GM19468 (cell line): ENCODE measurements around the gene FBLN2.

Experiments used
- ATAC-seq: cut with Tn5 transposase; IDR thresholded peaks from one replicate; pipeline ENCODE4 v1.9.1; 2021; ENCODE audit warnings: mild to moderate bottlenecking, moderate library complexity, moderate number of reproducible peaks; ENCODE audit not compliant: unreplicated experiment; ENCODE audit errors: extremely low read depth

The FBLN2 gene

DNA sequence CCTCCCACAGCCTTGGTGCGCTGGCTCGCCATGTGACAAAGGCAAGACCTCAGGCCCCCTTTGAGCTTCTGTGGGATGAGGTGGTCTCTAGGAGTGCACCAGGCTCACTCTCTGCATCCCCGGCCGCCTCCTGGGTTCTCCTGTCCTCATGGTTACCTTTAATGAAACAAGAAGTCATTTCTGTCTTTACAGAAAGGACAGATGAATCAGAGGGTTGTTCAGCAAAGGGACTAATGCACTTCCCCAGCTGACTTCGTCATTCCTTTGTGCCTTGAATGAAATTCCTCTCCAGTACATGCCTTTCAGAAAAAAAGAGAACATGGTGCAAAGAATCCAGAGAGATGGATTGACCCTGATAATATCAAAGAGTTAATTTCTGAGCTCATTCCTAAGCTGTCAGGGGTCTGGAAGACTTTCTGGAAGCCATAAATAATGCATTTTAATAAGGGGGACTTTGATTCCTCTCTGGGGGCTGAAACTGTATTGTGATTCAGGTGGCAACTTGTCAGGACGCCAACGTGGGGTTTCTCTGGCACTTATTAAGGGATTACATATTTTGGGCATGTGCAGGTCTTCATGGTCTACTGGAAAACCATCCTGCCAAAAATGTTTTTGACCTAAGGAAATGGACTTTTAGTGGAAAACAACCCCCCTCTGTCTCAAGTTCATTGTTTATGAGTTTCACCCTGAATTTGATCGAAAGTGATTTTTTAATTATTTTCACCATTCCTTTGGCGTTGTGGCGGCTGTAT, 122.7 kb downstream of the FBLN2 start:
- no peak for ATAC-seq

DNA sequence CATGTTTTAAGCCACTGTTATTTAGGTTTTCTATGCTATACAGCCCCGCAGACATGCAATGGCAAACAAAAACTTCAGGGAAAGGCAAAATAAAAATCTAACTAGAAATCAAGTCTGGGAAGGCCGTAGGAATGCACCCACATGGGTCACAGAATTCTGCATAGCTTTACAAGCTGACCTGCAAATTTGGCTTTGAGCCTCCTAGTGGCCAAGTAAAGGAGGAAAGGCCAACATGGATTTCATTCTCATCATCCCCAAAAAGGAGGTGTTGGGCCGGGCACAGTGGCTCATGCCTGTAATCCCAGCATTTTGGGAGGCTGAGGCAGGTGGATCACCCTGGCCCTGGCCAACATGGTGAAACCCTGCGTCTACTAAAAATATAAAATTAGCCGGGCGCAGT, 124.3 kb downstream of the FBLN2 start:
- ATAC-seq, result no peak

DNA sequence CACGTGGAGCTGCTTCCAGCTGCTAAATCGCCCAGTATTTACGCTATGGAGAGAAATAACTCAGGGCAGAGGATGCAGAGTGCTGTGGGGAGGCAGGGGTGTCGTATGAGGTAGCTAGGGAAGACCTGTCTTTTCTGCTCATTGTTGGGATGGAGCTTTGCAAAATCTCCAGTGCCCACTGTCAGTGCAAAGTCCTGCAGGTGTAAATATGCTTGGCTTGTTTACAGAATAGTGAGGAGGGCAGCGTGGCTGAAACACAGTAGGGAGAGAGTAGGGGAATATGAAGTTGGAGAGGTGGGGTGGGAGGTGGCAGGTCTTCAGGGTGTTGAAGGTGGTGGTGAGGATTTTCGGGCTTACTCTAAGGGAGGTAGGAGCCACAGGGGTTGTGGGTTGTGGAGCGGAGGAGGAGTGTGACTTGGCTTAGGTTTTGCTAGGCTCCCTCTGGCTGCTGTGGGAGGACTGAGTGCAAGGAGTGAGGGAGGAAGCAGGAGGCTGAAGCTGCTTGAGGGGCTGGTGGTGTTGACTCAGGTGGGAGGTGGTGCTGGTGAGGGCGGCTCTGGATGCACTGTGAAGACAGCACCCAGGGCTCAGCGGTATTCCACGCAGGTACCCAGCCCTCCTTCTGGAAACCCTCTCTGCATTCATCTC, 125.7 kb downstream of the FBLN2 start:
- no peak for ATAC-seq

DNA sequence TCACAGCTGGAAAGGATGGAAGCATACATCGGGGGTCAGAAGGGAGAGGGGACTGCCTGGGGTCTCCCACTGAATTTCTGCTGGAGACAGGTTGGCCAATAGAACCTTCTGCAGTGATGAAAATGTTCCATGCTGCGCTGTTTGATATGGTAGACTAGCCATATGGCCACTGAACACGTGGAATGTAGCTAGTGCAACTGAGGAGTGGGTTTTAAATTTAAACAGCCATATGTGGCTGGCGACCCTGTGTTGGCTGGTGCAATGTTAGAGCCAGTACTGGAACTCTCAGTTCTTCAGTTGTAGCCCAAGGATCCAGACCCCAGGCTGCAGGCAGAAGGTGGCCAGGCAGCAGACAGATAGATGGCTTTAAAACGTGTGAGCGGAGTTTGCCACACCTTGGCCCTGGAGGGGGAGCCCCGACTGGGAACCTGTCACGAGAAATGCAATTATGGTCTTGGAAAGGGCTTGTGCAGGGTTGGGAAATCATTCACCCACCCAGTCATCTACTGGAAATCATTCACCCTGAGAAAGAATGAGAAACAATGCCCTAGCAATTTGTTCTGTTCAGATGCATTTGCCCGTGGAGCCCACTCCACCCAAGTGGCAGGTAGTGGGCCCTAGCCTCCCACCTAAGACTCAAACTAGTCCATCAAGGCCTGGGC, 127.6 kb downstream of the FBLN2 start:
- no peak for ATAC-seq

DNA sequence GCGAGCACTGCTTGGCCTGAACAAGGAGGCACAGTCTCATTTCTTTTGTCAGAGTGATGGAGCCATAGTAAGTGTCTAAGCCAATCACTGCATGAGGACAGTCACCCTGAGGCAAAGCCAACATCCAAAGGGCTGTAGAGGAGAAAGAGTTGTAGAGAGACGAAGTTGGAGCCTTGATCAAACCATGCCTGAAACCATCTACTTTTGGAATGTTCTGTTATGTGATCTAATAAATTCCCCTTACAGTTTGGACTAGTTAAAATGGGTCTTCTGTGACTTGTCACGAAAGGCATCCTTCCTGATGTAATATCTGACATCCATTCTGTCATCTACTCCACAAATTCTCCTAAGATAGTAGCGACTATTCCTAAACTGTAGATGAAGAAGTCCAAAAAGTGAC, 128.3 kb downstream of the FBLN2 start:
- ATAC-seq, result no peak

DNA sequence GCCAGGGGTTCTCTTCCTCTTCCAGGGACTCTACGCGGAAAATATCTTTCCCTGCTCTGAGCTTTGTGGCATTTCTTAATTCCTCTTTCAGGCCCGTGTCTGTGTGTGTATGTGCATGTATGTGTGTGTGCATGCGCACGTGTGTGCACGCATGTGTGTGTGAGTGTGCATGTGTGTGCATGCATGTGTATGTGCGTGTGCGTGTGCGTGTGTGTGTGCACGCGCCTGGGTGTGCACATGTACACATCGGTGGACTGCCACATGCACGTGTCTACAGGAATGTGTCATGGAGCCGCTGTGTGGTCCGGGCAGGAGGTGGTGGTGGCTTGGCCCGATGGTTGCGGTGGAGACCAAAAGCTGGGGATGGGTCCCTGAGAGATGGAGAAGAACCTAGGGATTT, 133.0 kb downstream of the FBLN2 start:
- ATAC-seq, result no peak

DNA sequence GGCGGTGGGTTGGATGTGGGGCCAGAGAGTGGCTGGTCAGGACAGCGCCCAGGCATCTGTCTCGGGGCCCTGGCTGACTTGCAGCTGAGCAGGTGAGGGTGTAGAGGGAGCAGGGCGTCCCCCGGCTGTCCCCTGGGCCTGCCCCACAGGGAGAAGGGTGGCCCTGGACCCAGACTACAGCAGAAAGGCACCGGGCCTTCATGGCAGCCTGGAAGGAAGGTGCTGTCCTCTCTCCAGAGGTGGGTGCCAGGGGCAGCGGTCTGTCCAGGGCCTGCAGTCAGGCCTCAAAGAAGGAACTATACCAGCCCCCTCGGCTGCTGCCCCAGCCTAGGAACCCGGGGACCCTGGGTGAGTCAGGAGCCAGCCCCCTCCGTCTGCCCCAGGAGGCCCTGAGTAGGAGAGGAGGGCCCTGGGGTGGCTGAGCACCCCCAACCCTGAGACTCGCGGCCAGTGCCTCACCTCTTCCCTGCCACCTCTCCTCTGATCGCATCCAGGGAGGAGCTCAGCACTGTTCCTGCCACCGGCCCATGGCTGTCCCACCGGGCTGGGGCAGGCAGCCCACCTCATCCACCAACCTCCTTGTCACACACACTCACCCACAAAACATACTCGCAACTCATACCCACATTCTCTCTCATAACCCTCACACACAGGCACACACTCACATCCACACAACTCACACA, 133.5 kb downstream of the FBLN2 start:
- ATAC-seq, result no peak

DNA sequence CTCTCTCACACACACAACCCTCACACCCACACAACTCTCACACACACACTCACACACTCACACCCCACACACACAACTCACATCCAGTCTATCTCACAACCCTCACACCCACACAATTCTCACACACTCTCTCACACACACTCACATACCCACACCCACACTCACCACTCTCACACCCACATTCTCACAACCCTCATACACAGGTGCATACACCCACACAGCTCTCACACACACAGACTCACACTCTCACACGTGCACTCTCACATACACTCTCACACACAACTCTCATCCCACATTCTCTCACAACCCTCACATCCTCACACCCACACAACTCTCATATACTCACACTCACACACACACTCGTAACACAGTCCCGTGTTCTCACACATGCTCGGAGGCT, 134.4 kb downstream of the FBLN2 start:
- no peak for ATAC-seq

DNA sequence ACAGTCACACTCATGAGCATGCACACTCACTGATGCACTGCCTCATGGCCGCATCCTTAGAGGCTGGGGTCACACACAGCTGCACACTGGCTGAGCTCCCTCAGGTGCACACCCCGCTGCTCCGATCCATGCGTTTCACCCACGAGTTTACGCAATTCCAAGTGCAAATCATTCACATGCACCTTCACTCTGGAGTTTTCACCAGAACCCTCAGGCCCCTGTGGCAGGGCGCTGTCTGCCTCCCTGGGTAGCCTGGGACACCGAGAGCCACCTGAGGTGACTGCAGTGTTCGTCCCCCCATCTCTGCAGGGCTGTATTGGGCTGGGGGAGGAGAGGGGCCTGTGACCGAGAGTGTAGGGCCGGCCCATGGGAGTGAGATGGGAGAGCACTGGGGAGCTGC, 134.8 kb downstream of the FBLN2 start:
- no peak for ATAC-seq

DNA sequence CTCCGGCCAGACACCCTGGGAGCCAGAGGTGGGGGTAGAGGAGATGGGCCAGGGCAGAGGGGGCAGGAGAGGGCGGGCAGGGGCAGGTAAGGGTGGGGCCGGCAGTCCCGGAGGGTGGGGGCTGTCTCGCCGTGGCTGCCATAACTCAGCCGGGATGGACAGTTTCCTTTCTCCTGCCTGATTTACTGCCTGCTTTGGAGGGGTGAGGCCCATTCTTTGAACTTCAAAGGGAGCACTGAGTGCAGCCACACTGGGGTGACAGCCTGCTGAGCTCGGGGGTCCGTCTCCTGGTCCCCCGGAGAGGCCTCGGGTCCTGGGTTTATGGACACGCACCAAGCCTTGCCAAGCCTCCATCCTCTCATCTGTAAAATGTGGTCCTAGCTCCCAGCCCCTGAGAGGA, 135.4 kb downstream of the FBLN2 start:
- no peak for ATAC-seq

DNA sequence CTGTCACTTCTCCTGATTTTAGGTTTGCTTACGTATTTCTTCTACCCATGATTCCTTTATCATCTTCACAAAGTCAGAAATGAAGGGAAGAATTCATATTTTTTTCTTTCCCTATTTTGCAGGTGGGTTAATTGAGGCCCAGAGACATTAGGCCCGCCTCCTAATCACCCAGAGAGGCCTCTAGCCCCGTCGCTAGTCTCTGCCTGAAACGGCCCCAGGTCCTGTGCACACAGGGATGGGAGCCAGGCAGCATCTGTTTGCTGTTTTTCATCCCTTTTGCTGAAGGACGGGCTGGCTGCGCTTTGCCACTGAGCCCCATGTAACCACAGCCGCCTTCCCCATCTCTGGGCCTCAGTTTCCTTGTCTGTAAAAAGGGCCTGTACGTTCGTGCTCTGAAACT, 135.9 kb downstream of the FBLN2 start:
- no peak for ATAC-seq

DNA sequence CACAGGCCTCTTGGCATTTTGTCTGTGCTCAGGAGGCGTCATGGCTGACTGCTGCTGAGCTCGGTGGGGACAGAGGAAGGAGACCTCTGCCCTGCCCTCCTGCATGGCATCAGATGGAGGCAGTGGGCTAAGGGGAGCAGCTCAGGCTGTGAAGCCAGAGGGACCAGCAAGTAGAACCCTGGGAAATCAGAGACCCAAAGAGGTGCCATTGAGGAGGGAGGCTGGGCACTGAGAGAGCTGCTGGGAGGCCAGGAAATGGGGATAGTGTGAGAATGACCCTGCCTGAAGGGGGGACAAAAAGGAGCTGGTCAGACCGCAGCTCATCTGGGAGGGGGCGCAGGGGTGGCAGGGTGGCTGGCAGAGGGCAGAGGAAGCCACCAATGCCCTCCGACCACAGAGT, 136.8 kb downstream of the FBLN2 start:
- ATAC-seq, result no peak

DNA sequence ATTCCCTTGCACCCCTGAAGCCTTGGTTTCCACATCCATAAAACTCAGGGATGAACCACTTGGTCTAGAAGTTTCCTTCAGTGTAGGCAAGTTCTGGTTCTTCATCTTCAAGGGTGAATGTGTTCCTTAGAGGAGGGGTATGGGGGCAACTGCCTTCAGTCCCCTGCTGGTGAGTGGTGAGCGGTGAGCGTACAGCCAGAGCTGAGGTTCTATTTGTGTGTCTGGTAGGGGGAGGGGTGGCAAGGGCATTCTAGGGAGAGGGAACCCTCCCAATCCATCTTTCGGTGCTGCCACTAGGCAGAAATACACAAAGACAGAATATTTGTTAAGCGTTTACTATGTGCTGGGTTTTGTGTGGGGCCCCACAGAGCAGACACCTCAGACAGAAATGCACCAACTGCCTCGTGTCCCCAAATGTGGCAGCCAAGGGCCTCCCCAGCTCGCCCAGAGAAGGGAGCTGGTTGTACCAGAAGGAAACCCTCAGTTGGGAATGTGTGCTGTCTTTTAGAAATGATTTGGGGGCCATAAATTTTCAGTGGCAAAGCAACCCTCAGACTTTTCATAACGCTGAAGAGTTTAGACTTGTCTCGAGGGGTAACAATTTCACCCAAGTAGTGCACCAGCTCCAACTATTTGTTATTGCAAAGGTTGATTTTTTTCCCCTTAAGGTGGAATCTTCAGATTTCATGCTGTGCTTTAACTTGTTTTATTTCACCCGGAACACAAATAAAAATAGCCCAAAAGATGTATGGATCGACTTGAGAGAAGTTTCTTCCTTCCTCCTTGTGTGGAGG, 137.6 kb downstream of the FBLN2 start:
- ATAC-seq, result no peak

DNA sequence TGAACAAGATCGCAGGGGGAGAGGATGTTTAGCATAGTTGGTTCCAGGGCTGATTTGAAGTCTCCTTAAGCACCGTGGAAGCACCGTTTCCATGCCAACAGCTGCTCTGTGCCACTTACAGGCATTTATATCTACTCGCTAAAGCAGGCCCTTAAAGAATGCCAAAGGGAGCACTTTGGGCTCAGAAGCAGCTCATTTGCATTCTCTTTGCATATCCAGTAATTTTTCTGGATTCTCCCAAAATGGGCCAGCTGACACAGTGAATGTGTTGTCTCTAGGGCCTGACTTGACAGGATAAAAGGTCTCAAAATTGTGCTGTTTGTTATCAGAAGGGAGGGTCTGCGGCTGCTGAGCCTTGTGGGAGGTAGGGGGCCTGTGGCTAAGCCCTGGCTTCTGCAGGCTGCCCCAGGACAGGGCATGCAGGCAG, 138.6 kb downstream of the FBLN2 start:
- no peak for ATAC-seq
